ENCODE results near the gene BCAS3.
A peak's percentile ranks its signal among the peaks of the same experiment; 100 is the strongest.

The BCAS3 gene

GRCh38 chr17:60675997-60676396 is 1.7 kb upstream of the BCAS3 start:
- DNase-seq (ENCODE audit: low spot score) = no peak

GRCh38 chr17:60676758-60677307 is 818 bp upstream of the BCAS3 start:
- no peak for DNase-seq (ENCODE audit: low spot score)

- DNase-seq (ENCODE audit: low spot score) = no peak
Observed at GRCh38 chr17:60678118-60678444, 430 bp downstream of the BCAS3 start.

GRCh38 chr17:60679287-60679686 is 1.6 kb downstream of the BCAS3 start:
- DNase-seq (ENCODE audit: low spot score) = no peak

GRCh38 chr17:60680754-60681153 is 3.1 kb downstream of the BCAS3 start:
- no peak for DNase-seq (ENCODE audit: low spot score)

- no peak for DNase-seq (ENCODE audit: low spot score)
Observed at GRCh38 chr17:60685437-60685836, 7.8 kb downstream of the BCAS3 start.

- DNase-seq (ENCODE audit: low spot score) = no peak
Observed at GRCh38 chr17:60695960-60696359, 18.3 kb downstream of the BCAS3 start.

GRCh38 chr17:60699090-60699489 is 21.4 kb downstream of the BCAS3 start:
- no peak for DNase-seq (ENCODE audit: low spot score)

GRCh38 chr17:60704170-60704569 is 26.5 kb downstream of the BCAS3 start:
- no peak for DNase-seq (ENCODE audit: low spot score)

GRCh38 chr17:60712675-60713074 is 35.0 kb downstream of the BCAS3 start:
- DNase-seq (ENCODE audit: low spot score) = no peak

- no peak for DNase-seq (ENCODE audit: low spot score)
Observed at GRCh38 chr17:60713608-60714007, 36.0 kb downstream of the BCAS3 start.

- no peak for DNase-seq (ENCODE audit: low spot score)
Observed at GRCh38 chr17:60716766-60717165, 39.1 kb downstream of the BCAS3 start.

GRCh38 chr17:60717814-60718213 is 40.2 kb downstream of the BCAS3 start:
- DNase-seq (ENCODE audit: low spot score) = no peak

- peak; percentile 65 for DNase-seq (ENCODE audit: low spot score)
Observed at GRCh38 chr17:60720763-60721531, 43.3 kb downstream of the BCAS3 start.

GRCh38 chr17:60724647-60725046 is 47.0 kb downstream of the BCAS3 start:
- no peak for DNase-seq (ENCODE audit: low spot score)

- no peak for DNase-seq (ENCODE audit: low spot score)
Observed at GRCh38 chr17:60729854-60730253, 52.2 kb downstream of the BCAS3 start.

- no peak for DNase-seq (ENCODE audit: low spot score)
Observed at GRCh38 chr17:60730273-60730672, 52.6 kb downstream of the BCAS3 start.

- no peak for DNase-seq (ENCODE audit: low spot score)
Observed at GRCh38 chr17:60738287-60738686, 60.6 kb downstream of the BCAS3 start.

- DNase-seq (ENCODE audit: low spot score) = no peak
Observed at GRCh38 chr17:60740584-60740983, 62.9 kb downstream of the BCAS3 start.

- no peak for DNase-seq (ENCODE audit: low spot score)
Observed at GRCh38 chr17:60741031-60741430, 63.4 kb downstream of the BCAS3 start.

GRCh38 chr17:60743282-60743681 is 65.6 kb downstream of the BCAS3 start:
- DNase-seq (ENCODE audit: low spot score) = no peak

GRCh38 chr17:60743799-60744198 is 66.1 kb downstream of the BCAS3 start:
- DNase-seq (ENCODE audit: low spot score) = no peak

GRCh38 chr17:60744355-60744966 is 66.8 kb downstream of the BCAS3 start:
- no peak for DNase-seq (ENCODE audit: low spot score)

- DNase-seq (ENCODE audit: low spot score) = no peak
Observed at GRCh38 chr17:60745544-60745943, 67.9 kb downstream of the BCAS3 start.
